Measurements from ENCODE around the gene RUNX2.

- TF ChIP-seq CTCF (conservative IDR thresholded peaks at IDR 0.05; ENCODE audit: low read depth, low read length) (no peak), EZH2 (IDR thresholded peaks at IDR 0.05; ENCODE audit: low read length, unreplicated experiment) (no peak)
These were observed 363.3 kb downstream of the RUNX2 start for GRCh38 chr6:45691426-45691825.

All from PC-3 (cell line).